Testis (tissue), 2 donors: ENCODE data around the gene CDC25C.

ENCODE experiments used
- CTCF ChIP-seq, 3 experiments: fragments of 450-650 bp in 2 of 3; fragments of 200-600 bp in 1 of 3; sonication (generic) in 1 of 3; IDR thresholded peaks; one replicate each; pipeline ENCODE4 v1.5.1; 2016 to 2019; ENCODE audit warnings: antibody characterized with exemption in 3 of 3, mild to moderate bottlenecking in 2 of 3, moderate library complexity in 1 of 3
- POLR2A ChIP-seq: fragments of 450-650 bp; IDR thresholded peaks from one replicate; pipeline ENCODE4 v1.6.1; 2017; ENCODE audit warnings: antibody characterized with exemption, mild to moderate bottlenecking, moderate library complexity

GRCh38 chr5:138338411-138339090 is 6.9 kb upstream of the CDC25C start:
- no peak for TF ChIP-seq CTCF (IDR thresholded peaks at IDR 0.05)
- TF ChIP-seq POLR2A: no peak
